Activated naive CD4-positive, alpha-beta T cell treated with Interleukin-2 at 50 U/mL for 16 hours (primary cell): Measurements from ENCODE around the gene MDN1.
"Not testable (repeated sequence)": the region's sequence is repeated elsewhere in the genome, so short reads cannot be mapped to it uniquely, and the experiment has no call there.

Experiments used
- DNase-seq: peaks from one replicate; pipeline ENCODE4 v3.0.0-alpha.2; 2020

MDN1 gene

DNA sequence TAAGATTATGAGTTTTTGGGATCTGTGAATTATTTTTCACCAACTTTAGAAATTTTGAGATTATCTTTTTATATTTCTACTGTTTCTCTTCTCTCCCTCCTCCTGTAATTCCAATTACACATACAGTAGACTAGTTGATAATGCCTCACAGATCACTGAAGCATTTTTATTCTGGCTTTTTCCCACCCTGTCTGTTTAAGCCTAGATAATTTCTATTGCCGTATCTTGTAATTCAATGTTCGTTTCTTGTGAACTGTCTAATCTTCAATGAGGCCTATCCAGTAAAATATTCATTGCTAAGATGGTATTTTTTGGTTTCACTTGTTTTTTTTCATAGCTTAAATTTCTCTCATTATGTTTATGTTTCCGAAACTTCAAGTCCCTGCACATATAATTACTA lies 12.0 kb downstream of the MDN1 start:
- no peak for DNase-seq

DNA sequence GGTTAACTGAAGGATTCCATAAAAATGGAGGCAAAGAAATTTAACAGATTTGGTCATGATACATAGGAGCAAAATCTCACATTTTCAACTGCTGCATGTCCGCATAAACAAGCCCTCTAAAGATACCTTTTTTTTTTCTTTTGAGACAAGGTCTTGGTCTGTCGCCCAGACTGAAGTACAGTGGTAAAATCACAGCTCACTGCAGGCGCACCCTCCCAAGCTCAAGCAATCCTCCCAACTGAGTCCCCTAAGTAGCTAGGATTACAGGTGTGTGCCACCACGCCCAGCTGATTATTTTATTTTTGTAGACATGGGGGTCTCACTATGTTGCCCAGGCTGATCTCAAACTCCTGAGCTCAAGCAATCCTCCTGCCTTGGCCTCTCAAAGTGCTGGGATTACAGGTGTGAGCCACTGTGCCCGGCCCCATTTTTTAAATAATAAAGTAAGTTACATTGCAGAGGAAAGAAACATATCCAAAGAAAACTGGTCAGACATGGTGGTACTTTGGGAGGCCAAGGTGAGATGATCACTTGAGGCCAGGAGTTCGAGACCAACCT lies 13.7 kb downstream of the MDN1 start:
- DNase-seq = no peak

DNA sequence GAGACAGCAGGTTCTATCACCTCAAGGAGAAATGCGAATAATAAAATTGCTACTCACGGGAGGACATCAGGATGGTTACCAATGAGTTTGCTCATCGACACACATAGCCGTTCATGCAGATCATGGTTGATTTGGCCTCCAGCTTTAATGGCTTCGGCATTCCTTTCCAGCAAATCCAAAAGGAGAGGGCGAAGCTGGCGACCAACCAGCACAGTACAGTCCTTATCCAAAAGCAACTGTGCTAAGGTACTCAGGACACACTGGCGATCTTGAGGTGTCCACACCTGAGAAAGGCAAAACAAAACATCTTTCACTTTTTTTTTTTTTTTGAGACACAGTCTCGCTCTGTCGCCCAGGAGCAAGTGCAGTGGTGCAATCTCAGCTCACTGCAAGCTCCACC lies 16.3 kb downstream of the MDN1 start:
- no peak for DNase-seq

DNA sequence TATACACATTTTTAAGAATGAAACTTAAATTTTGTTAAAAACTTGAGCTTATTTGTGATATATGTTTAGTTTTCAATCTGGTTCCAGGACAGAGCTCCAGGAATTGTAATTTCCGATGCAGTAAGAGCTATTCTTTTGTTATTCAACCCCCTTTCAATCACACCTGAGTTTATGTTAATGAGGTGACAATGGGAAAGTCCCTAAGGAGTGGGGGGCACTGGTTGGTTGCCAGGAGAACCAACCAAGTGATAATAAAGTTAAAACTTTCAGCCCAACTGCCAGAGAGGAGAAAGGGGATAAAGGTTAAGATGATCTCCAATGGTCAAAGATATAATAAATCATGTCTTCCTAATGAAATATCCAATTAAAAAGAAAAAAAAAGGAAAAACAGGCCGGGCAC lies 19.8 kb downstream of the MDN1 start:
- no peak for DNase-seq

DNA sequence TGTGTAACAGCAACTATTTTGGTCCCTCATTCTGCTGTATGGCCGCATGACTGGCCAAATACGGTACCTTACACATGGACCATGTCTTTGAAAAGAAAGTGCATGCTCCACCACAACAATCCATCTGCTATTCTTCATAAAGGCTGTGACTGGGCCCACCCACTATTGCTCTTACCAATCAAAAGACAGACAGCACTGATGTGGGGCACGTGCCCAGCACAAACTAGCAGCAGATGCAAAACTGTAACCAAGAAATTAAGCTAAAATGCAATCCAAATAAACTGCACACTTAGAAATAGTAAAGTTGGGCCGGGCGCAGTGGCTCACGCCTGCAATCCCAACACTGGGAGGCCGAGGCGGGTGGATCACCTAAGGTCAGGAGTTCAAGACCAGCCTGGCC lies 20.5 kb downstream of the MDN1 start:
- no peak for DNase-seq

DNA sequence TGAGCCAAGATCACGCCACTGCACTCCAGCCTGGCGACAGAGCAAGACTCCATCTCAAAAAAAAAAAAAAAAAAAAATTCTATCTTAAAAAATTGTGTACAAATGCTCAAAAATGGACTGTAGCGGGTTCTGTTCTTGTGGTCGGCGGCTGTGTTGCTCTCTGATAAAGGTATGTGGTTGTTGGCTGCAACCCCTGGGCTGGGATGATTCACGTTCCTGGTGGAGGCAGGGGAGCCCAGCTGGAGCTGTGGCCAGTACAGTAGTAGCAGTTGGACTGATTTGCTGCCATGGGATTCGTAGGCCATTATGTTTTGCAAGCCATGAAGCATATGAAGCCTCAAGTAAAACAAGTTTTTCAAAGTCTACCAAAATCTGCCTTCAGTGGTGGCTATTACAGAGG lies 22.3 kb downstream of the MDN1 start:
- no peak for DNase-seq

DNA sequence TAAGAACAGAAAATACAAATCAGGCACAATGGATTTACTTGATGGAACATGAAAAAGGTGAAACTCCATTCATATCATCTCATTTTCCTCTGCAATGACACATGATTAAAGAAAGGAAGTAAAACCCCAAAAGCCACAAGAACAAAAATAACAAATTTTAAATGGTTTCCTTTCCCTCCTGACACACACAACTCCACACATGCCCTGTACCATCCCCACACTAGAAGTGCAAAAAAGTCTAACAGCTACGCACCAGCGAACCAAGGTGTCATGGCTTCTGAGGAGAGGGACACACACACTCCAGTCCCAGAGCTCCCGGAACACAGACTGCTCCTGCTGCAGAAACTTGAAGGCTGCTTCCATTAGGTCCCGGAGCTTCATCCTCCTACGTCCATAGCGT lies 25.3 kb downstream of the MDN1 start:
- DNase-seq = no peak

DNA sequence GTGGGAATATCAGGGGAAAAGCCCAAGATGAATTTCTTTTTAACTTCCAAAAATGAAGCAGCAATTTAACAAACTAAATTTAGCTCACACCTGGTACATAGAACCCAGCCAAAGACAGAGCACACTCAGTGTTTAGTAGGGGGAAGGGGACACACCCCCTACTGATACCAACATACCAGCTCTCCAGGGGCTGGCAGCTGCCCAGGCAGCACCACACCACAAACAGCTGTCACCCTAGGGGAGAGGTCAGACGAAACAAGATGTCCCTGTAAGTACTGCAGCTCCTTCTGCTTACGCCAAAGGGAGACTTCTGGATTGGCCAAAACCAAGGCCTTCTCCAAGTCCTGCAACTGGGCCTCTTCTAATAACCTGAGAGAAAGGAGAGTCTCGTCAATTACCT lies 26.0 kb downstream of the MDN1 start:
- no peak for DNase-seq

DNA sequence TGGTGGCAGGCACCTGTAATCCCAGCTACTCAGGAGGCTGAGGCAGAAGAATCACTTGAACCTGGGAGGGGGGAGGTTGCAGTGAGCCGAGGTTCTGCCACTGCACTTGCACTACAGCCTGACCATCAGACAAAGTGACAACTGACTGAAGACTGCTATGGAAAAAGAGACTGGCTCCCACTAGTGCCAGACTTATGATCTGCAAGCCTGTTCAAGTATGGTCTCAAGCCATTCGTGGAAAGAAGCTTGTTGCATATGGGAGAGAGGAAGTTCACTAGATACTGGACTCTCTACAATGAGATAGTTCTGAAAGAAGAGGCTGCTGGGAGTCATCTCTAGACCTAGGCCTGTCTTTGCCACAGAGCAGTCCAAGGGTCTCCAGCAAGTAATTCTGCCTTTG lies 26.7 kb downstream of the MDN1 start:
- DNase-seq = no peak

DNA sequence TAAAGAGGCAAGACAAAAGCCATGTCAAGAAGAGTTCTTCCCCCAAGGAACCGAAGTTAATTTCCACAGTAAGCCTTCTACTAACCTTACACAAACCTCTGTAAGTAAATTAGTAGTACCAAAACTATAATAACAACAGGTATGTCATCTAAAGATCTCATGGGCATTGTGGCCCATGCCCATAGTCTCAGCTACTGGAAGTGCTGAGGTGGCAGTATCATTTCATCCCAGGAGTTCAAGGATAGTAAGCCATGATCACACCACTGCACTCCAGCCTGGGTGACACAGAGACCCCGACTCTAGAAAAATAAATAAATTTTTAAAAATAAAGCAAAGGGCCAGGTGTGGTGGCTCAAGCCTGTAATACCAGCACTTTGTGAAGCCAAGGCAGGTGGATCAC lies 29.2 kb downstream of the MDN1 start:
- DNase-seq = no peak

DNA sequence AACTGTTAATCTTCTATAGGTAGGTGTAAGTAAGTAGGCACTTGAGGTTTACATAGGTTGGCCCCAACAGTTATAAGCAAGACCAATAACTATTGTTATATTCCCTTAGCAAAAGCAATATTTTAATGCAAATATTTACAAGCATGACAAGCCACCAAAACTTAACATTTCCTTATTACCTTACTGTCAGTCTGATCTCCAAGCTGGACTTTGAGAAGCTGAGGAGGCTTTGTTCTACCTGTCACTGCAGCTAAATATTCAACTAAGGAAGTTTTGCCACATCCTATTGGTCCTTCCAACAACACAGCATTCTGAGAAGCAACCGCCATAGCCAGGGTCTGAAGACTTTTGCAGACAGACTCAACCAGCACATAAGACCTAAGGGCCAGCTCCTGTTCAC lies 29.6 kb downstream of the MDN1 start:
- DNase-seq = no peak

DNA sequence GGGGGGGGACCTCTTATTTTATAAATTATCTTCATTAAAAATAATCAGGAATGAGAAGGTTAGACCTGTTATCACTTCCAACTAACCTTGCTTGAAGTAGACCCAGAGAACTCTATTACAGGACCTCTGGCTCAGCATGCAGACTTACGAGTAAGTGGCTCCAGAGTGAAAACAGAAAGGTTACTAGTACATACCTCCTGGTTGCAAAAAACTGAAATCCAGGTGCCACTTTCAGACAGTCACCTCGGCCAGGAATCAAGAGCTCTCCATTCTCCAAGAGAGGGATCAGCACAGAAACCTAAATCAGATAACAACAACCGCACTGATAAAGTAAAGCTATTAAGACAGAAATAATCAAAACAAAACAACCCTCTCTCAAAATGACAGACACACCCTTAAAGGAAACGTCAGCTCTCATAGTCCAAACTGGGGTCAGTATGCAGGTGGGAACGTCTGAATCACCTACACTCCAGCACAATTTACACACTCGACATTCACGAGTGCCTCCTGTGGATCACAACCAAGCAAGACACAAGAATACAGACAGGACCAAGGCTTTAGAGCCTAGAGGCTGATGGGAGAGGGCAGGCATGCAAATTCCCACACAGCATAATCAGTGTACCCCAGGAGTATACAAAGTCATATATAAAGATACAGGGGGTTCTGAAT lies 31.8 kb downstream of the MDN1 start:
- DNase-seq = no peak

DNA sequence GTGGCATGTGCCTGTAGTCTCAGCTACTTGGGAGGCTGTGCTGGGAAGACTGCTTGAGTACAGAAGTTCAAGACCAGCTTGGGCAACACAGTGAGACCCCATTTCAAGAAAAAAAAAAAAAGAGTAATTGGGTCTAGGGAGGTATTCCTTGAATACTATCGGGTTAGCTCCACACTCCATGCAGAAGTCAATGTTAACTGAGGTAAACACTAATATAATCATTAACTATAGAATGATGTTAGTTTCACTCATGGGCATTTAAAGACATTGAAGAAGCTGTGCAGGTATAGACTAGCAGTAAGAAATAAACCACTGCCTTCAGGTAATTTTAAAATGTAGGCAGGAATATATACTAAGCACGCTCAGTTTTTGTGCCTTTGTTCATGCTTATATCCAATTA lies 32.6 kb downstream of the MDN1 start:
- DNase-seq = no peak

DNA sequence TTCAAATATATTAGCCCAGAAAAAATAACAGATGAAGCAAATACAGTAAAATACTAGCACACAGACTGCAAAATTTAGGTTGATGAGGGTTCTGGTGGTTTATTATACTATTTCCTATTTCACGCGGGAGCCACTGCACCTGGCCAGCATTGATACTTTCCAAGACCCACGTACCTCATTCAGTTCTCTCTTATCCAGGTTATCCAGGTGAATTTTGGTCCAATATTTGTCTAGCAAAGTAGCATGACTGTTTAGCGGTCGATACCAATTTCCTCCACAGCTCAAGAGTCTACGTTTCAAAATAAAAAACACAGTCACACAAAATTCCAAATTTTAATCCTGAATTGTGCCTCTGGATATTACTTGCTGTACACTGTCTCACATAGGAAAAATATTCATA lies 34.8 kb downstream of the MDN1 start:
- no peak for DNase-seq

DNA sequence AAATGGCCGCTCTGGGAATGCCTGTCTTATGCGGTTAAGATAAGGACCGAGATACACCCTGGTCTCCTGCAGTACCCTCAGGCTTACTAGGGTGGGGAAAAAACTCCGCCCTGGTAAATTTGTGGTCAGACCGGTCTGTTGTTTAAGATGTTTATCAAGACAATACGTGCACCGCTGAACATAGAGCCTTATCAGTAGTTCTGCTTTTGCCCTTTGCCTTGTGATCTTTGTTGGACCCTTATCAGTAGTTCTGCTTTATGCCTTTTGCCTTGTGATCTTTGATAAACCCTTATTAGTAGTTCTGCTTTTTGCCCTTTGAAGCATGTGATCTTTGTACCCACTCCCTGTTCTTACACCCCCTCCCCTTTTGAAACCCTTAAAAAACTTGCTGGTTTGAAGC lies 36.3 kb downstream of the MDN1 start:
- not testable (repeated sequence) for DNase-seq

DNA sequence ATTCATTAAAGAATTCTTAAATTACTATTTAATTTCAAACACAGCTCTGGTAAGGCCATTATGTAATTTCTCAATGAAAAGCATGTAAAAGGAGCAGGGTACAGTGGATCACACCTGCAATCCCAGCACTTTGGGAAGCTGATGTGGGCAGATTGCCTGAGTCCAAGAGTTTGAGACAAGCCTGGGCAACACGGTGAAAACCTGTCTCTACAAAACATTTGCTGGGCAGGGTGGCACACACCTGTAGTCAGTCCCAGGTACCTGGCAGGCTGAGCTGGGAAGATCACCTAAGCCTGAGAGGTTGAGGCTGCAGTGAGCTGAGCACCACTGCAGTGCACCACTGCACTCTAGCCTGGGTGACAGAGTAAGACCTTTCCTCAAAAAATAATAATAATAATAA lies 37.4 kb downstream of the MDN1 start:
- no peak for DNase-seq

DNA sequence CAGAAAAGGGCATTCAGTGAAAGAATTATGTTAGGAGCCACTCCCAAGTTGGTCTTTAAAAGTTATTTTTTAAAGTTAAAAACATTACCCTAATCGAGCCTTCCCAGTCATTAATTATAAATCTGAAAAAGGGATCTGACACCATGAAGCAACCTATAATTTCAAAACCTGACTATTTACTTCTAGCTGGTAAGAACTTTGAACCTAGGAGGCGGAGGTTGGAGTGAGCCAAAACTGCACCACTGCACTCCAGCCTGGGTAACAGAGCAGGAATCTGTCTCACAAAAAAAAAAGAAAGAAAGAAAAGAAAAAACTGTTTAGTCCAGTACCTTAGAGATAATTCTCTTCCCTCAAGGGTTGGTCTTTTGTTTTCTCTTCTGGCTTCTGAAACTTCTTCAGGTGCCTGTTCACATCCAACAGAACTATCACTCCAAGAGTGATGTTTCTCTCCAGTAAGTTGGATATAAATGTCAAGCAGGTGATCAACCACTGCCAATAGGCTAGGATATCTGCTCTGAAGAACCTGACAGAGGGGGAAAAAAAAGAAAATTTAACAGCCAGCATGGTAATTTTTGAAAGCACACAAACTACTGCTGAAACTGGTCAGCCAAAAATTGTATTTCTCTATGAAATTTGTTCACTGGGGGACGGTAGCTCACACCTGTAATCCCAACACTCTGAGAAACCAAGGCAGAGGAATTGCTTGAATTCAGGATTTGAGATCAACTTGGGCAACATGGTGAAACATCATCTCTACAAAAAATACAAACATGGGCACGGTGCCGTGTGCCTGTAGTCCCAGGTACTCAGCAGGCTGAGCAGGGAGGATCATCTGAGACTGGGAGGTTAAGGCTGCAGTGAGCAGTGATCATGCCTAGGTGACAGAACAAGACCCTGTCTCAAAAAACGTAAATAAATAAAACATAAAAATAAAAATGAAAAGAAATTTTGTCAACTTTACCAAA lies 38.2 kb downstream of the MDN1 start:
- no peak for DNase-seq

DNA sequence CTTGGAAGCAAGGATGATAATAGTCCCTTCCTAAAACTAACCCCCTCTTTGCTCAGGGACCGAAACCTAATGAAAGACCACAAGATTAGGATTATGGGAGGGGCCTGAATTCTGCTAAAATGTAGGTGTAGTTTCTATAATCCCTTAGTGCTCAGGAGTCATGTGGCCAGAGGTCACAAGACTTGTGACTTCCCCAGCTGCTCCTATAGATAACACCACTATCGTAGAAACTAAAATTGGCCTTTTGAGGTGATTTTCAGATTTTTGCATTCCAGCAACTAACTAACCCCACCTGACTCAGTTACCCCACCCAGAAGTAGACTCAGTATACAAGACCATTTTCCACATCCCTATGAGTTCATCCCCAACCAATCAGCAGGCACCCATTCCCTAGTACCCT lies 42.1 kb downstream of the MDN1 start:
- DNase-seq = no peak

DNA sequence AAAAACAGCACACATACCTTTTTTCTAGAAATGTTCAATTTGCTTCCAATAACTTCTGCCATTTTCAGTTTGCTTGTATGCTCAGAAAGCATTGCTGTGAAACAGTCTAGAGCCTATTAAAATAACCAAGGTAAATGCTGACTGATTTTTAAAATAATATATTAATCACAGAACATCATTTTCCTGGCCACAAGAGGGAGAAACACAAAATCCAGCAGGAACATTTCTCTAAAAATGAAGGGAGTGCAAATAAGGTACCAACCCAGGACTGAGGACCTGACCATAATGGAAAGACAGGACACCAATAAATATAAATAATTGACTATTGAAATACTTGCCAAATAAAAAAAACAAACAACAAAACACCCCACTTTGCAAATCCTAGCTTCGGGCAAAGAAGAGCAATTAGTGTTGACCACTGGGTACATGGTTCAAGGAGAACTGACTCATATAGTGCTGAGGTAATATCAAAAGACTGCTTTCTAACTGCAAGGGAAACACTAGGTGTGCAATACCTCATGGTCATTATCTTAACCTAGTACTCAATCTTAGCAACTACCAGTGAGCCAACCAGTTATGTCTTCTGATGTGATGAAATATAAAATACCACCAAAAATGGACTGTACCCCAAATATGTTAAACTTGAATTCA lies 42.9 kb downstream of the MDN1 start:
- no peak for DNase-seq

DNA sequence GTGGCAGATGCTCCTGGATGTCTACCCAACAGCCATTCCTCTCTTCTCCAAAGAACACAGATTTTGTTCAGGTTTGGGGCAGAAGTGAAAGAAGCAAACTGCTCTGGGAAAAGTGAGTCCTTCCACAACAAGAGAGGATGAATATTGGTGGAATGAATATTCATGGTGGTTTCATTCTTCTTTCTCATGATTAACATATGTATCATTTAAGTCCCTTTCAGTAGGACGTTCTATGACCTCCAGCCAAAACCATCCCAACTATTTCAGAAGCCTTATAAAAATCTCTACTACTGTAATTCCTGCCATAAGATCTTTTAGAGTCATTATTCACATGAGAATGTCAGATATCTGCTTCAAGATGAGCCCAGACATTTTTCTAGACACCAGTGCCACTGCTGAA lies 44.4 kb downstream of the MDN1 start:
- no peak for DNase-seq

DNA sequence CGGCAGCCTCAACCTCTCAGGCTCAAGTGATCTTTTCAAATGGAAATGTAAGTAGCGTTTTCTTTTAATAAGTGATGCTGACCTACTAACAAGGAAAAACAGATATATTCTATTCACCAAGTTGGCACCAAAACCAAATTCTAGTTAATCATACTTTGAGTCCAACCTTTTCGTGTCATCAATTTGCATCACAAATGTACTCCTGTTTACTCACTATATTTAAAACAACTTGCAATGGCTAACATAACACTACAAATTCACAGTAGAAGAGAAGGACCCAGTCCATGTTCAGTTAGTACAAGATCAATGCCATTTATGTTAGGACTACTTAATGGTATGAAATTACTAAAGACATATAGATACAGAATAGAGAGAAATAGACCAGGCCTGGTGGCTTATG lies 50.0 kb downstream of the MDN1 start:
- DNase-seq = no peak

DNA sequence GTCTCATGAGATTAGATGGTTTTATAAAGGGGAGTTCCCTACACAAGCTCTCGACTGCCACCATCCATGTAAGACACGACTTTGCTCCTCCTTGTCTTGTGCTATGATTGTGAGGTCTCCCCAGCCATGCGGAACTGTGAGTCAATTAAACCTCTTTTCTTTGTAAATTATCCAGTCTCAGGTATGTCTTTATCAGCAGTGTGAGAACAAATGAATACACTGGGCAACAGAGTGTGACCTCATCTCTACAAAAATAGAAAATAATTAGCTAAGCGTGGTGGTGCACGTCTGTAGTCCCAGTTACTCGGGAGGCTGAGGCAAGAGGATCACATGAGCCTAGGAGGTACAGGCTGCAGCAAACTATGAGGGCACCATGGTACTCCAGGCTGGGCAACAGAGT lies 51.3 kb downstream of the MDN1 start:
- no peak for DNase-seq

DNA sequence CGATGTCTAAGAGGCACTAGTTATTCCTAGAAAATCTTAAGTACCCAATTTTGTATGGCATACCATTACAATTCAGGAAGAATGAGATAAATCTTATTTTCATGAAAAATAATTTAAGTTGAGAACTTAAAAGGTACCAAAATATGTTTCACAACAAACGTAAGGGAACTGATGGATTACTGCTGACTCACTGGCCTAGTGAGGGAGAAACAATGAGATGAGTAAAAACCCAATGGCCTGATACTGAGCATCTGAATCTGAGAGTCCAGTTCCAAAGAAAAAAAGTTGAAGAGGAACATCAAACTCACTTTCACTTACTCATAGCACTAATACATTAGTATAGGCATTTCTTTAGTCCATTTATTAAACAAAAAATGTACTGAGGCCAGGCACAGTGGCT lies 56.0 kb downstream of the MDN1 start:
- DNase-seq = no peak

DNA sequence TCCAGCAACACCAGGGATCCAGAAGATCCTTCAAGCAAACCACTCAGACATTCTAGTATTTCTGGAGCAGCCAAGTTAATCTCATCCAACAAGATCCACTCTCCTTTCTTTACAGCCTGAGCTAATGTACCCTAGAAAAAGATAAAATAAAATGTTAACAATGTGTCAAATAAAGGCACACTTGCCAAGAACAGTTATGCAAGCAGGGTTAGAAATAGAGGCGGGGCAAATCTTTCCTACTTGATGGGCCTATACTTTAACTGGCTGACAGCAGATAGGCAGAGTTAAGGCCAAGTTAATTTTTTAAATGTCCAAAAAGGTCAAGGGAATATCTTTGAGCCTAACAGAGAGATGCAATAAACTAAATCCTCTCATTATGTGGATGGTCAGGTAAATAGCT lies 60.8 kb downstream of the MDN1 start:
- DNase-seq = no peak
